Epidermal melanocyte (primary cell): Measurements from ENCODE around the gene CLSTN1.
"Not testable (repeated sequence)": the region's sequence is repeated elsewhere in the genome, so short reads cannot be mapped to it uniquely, and the experiment has no call there.

ENCODE experiments used
- DNase-seq: peaks from one replicate; pipeline ENCODE4 v3.0.0; 2011; ENCODE audit warnings: low spot score; ENCODE audit not compliant: insufficient read length

CLSTN1 gene

DNA sequence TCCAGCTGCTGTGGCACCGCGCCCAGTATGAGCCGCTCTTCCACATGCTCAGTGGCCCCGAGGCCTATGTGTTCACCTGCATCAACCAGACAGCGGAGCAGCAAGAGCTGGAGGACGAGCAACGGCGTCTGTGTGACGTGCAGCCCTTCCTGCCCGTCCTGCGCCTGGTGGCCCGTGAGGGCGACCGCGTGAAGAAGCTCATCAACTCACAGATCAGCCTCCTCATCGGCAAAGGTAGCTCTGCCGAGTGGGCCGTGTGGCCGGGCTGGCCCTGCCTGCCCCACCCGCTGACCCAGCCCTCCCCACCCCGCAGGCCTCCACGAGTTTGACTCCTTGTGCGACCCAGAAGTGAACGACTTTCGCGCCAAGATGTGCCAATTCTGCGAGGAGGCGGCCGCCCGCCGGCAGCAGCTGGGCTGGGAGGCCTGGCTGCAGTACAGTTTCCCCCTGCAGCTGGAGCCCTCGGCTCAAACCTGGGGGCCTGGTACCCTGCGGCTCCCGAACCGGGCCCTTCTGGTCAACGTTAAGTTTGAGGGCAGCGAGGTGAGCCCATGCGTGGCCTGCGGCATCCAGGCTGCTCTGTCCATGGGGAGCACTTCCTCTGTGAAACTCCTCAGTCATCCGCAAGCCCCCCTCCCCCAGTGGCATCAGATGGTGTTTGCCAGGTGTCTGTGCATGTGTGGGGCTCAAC, 108.1 kb downstream of the CLSTN1 start:
- DNase-seq = no peak

DNA sequence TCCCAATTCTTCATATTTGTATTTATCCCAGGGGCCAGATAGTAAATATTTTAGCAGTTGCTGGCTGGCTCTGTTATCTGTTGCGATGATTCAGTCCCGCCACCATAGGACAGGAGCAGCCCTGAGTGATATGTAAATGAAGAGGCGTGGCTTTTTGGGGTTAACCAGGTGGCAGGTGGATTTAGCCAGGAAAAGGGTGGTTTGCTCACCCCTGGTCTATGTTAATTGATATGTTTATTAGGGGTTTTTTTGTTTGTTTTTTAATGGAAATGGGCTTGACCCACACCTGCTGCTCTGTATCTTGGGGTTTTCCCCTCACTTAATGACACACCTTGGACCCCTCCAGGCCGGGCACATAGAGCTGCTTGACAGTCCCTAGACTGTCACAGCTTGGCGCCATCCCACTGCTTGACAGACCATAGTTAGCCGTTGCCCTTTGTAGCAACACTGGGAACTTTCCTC, 109.5 kb downstream of the CLSTN1 start:
- no peak for DNase-seq

DNA sequence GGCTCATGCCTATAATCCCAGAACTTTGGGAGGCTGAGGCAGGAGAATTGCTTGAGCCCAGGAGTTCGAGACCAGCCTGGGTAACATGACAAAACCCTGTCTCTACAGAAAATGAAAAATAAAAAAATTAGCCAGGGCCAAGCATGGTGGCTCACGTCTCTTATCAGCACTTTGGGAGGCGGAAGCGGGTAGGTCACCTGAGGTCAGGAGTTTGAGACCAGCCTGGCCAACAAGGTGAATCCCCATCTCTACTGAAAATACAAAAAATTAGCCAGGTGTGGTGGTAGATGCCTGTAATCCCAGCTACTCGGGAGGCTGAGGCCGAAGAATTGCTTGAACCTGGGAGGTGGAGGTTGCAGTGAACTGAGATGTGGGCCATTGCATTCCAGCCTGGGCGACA, 111.0 kb downstream of the CLSTN1 start:
- not testable (repeated sequence) for DNase-seq

DNA sequence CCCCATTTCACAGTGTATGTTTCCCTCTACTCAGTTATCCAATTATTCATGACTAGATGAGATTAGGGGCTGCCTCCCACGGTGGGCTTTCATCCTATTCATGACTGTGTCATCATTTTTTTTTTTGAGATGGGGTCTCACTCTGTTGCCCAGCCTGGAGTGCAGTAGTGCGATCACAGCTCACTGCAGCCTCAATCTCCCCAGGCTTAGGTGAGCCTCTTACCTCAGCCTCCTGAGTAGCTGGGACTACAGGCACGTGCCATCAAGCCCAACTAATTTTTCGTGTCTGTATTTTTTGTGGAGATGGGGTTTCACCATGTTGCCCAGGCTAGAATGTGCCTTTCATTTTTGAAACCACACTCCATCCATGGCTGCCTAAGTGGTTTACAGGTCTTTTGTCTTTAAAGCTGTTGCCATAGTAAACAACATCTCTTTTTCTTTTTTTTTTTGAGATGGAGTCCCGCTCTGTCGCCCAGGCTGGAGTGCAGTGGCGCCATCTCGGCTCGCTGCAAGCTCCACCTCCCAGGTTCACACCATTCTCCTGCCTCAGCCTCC, 112.2 kb downstream of the CLSTN1 start:
- no peak for DNase-seq

DNA sequence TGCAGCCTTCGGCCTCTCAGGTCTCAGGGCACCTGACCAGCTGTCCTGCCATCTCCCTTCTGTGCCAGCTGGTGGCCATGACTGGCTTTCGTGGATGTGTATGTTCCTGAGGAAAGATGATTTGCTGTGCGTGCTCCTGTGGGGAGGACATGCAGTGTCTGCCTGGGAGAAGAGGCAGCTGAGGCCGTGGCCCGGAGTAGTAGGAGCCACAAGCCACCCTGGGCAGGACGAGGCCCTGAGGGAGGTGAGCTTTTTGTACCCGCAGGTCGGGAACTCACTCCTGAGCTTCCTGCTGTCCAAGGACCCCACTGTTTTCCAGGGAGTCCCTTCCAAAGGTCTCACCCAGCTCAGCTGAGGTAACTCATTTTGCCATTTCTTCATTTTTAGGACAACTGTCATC, 113.7 kb downstream of the CLSTN1 start:
- DNase-seq = no peak

DNA sequence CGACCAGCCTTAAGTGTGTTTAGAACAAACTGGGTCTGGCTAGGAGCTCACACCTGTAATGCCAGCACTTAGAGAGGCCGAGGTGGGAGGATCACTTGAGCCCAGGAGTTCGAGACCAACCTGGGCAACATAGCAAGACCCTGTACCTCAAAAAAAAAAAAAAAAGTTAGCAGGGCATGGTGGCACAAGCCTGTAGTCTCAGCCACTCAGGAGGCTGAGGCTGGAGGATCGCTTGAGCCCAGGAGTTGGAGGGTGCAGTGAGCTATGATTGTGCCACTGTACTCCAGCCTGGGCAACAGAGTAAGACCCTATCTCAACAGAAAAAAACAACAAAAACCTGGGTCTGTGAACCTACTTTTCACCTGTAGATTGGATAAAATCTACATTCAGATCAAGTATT, 117.6 kb downstream of the CLSTN1 start:
- no peak for DNase-seq

DNA sequence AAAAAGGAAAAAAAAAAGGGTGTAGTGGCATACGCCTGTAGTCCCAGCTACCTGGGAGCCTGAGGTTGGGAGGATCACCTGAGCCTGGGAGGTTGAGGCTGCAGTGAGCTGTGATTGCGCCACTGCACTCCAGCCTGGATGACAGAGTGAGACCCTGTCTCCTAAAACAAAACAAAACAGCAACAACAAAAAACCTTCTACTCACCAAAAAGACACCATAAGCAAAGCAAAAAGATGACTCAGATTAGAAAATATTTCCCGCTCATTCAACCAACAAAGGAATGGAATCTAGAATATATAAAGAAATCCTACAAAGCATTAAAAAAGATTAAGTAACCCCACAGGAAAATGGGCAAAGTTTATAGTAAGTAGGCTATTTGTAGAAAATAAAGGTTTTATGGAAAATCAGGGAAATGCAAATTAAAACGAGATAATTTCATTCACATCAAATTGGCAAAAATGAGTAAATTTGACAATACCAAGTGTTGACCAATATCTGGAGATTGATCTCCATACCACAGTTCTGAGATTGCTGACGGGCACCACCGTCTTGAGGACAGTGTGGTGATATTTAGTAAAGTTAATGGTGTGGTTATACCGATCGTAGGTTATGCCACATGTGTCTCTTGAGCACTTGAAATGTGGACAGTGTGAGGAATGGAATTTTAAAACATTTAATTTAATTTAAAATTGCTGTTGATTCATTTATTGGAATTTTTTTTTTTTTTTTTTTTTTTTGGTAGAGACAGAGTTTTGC, 118.2 kb downstream of the CLSTN1 start:
- DNase-seq = no peak

DNA sequence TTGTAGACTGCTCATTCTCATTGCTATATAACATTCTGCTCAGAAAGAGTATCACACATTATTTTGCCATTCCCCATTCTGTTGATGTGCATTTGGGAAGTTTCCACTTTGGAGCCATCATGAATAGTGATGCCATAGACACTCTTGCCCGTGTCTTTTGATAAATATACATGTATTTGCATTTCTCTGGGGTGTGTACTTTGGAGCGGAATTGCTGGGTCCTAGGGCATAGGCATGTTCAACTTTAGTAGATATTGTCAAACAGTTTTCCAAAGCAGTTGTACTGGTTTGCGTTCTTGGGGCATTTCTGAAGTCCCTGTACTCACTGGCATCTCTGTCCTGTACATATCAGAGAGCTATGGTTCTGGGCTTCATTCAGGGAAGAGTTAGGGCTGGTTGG, 120.1 kb downstream of the CLSTN1 start:
- no peak for DNase-seq

DNA sequence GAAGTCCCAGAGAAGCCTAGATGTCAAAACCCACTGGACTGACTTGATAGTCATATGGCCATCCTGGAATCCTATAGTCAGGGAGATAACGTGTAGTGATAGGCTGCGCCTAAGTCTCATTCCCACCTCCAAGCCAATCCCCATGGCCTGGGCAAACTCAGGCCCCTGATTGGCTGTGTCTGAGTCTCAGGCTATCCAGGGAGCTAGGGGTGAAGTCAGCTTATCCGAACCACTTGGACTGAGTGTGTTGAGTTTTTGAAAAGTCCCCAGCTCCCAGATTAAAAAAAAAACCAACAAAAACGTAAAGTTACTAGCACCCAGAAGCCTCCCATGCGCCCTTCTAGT, 120.6 kb downstream of the CLSTN1 start:
- no peak for DNase-seq

DNA sequence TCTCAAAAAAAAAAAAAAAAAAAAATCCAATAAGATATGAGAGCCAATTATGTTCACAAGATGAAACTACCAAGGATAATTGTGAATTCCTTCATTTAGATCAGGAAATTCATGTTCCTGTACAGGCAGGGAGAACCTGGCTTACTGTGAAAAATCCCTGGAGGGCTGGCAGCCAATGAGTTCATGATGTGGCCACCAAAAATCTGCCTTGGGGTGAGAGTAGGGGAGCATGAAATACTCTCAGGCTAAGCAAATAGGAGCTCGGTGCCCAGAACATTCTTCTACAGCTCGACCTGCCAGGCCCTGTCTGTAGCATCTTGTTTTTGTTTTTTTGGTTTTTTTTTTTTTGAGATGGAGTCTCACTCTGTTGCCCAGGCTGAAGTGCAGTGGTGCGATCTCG, 122.1 kb downstream of the CLSTN1 start:
- no peak for DNase-seq

DNA sequence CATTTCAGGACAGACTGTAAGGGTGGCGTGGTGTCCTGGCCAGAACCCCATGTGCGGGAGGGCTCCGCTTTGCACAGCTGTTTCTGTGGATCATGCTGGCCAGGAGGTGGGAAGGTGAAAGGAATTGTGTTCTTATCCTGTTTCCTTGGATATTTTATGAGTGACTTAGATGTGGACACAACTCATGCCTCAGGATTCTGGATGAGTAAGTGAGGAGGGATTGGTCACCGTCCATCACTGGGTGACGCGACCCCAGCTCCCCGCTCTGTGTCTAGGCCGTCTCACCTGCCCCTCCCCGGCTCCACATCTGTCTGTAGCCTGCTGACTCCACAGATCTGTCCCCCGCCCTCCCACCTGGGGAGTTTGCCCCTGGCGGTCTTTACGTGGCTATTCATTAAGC, 123.4 kb downstream of the CLSTN1 start:
- DNase-seq = no peak

DNA sequence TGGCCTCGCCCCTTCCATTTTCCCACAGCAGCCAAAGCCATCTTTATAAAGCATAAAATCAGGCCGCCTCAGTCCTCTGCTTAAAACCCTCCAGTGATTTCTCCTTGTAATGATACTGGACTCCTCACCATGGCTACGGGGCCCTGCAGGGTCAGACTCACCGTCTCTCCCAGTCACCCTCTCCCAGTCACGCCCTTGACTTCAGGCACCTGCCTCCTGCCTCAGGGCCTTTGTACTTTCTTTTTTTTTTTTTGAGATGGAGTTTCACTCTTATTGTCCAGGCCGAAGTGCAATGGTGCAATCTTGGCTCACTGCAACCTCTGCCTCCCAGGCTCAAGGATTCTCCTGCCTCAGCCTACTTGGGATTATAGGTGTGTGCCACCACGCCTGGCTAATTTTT, 124.4 kb downstream of the CLSTN1 start:
- DNase-seq = no peak

DNA sequence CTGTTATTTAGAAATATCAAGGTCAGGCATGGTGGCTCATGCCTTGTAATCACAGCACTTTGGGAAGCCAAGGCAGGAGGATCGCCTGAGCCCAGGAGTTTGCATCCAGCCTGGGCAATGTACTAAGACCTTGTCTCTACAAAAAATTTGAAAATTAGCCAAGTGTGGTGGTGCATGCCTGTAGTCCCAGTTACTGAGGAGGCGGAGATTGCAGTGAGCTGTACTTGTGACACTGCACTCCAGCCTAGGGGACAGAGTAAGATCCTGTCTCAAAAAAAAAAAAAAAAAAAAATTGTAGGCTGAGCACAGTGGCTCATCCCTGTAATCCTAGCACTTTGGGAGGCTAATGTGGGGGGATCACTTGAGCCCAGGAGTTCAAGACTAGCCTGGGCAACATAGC, 127.0 kb downstream of the CLSTN1 start:
- DNase-seq = no peak

DNA sequence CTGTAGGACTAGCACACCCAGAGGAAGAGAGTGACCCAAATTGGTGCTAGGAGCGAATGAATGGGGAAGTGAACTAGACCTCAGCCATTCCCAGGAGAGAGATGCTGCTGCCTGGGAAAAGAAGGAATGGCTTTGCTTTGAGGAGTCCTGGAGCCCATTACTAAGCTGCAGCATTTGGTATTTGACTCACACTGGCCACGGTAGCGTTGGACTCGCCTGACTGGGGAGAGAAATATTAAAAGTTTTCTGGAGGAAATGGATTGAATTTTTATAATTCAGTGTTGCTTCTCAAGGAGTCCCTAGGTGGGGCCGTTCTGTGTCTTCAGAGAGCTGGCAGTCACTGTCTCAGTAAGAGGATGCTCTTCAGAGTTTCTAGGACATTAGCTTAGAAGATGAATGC, 132.1 kb downstream of the CLSTN1 start:
- DNase-seq = no peak

DNA sequence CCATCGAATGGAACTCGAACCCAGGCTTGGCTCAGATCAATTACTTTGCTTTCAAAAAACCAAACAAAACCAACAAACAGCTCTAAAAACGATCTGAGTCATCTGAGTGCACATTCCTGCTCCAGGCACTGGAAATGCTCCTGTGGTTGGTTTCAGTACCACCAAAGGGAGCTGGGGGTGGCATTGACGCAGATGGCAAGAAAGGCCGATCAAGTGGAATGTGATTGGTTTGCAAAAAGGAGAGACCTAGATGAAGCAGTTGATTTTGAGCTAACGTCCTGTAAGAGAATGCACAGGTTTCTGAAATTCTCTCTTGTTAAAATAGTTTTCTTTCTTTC, 132.7 kb downstream of the CLSTN1 start:
- DNase-seq = peak; percentile 79

DNA sequence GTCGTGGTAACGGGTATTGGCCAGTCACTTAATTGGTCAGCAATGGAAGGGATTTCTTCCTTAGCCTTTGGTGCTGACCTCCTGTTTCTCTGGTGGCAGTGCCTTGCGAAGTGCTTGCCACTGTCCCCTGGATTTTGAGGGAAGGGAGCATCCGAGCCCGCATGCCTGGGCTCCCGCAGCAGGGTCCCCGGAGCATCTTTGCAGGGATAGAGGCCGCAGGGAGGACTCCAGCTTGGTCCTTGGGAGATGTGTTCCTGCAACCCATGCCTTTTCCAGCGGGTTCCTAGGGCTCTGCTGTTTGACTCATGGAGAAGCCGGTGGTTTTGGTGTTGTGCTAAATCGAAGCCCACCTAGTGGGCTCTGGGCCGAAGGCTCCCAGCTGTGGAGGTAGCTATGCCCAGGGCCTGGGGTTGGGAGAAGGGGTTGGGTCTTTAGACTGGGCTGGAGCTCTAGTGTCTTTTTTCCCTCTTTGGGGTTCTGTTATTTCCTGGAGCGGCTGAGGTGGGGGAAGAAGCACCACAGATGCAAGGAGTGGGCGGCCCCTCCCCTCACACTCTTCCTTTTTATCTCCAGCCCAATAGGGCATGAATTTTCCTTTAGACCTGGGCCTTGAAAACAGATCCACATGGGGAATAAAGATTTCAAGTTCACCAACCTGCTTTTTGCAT, 133.2 kb downstream of the CLSTN1 start:
- DNase-seq = no peak

DNA sequence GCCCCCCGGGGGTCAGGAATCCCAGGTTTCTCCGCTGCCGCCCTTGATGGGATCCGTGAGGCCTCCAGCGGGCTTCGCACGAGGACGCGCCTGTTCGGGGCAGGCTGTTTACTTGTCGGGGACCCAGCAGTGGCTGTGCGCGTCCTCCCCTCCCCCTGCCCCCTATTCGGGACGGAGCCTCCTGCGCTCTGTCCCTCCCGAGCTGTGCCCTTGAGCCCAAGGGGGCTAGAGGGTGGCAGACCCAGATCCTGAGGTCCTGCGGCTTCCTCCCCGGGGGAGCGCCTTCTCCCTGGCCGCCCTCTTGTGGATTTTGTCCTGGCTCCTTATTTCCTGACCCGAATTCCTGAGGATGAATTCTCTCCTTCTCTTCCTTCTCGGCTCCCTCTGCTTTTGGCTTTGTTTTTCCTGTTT, 133.8 kb downstream of the CLSTN1 start:
- DNase-seq = no peak

DNA sequence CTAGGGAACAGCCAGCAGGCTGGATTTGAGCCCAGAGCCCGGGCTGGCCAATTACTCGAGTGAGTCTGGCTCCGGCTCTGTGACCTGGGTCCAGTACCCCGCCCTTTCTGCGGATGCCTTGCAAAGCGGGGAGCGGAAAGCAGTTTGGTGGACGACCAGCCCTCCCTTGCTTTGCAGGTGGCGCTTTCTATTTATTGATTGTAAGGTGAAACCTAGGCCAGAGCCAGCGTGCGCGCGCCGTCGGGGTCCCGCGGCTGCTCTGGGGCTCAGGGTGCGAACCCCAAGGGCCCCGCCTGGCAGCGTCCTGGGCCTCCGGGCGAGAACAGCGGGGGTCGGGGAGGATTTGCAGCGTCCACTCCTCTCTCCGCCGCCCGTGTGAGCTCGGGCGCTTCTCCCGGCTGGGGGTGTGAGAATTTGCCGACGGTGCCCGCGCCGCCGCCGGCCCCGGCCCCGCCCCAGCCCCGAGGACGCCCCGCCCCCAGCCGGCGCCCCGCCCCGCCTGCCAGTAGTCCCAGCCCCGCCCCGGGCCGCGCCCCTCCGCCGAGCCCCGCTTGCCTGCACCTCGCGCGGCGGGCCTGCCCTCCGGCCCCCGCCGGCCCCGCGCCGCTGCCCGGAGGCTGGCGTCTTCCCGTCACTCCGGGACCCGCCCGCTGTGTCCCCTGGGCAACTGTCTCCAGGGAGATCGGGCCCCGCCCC, 134.6 kb downstream of the CLSTN1 start:
- no peak for DNase-seq

DNA sequence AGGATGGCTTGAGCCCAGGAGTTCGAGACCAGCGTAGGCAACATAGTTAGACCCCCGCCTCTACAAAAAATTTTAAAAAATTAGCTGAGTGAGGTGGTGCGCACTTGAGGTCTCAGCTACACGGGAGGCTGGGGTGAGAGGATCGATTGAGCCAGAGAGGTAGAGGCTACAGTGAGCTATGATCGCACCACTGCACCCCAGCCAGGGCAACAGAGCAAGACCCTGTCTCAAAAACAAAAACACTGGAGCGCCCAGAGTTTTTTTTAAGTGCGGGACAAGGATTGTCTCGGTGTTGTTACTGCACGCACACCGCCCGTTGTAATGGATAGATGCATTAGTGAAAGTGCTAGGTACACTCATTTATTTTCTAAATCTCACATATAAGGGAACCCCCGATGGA, 135.2 kb downstream of the CLSTN1 start:
- no peak for DNase-seq

DNA sequence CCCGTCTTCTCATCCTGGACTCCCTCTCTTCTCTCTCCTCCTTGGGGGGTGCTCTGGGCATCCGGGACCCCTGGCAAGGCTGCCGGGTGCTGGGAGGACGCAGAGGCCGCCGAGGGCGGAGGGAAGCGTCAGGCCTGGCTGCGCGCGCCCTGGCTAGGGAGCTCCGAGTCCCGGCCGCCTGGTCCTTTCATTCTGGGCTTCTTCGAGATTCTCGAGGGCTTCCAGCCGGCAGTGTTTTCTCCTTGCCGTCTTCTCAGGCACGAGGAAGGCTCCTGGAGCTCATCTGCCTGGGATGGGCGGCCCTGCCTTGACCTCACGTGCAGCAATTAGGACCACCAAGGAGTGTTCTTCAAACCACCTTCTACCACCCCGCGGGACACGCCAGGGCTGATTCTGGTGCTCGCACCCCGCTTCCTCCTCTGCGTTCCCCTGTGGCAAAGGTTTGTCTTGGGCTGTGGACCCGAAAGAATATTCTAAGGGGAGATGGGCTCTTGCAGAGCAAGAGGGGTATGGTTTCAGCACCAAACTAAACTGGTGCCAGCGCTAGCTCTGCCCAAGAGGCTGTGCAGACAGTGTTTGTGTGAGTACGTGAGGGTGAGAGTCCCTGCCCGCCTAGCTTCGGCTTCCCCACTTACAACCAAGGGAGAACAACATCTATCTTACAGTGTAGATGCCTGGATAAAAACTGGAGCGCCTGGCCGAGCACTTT, 135.7 kb downstream of the CLSTN1 start:
- DNase-seq = no peak
